ENCODE measurements around the gene ZCCHC24. TPM values are rescaled to one million over a fixed set of nuclear protein-coding genes. Genes with fewer than 3 reads are reported as not detected.

Gene ZCCHC24
- total RNA-seq, 4 donors from 2014 or later, result 100 to 156 (median 120) TPM

DNA sequence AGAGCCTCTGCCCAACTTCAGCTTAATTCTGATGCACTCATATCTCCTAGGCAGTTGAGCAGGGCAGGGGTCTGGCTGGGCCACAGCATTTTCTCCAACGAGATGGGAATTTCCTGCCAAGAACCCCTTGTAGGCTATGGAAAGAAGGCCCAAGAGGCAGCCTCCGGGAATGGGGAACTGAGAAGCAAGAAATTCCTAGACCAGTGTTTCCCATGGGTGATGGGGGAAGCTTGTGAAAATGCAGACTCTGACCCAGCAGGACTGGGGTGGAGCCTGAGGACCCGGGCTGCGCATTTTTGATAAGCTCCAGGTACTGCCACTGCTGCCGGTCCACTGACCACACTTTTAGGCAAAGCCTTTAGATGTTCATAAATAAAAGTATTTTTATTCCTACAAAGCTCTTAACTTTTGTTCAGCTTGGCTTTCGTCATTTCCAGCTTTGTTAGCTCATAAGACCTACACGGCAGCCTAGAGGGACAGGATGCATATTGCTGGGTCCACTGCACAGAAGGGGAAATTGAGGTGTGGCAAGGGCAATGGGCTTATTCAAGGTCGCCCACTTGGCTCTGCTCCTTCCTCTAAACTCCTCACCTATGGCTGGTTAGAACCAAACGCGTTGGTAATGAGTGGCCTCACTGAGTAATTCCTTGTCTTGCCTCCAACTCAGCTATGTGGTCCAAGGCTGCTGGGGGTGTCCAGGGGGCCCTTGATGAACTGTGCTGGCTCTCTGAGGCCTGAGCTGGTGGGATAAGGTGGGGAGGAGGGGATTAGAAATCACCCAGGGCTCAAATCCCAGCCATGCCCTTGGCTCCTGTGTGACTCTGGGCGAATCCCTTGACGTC lies 29.5 kb downstream of the ZCCHC24 start:
- peaks cover 0 to 43% (median 0%) of the 10 kb centered on the region in 4 donors for H3K4me1 ChIP-seq
- DNase-seq (ENCODE audit: extremely low spot score), result no peak
- no peaks in the 10 kb centered on the region for H3K9me3 ChIP-seq
- H3K4me3 ChIP-seq, result no peak overlapping the region
- WGBS, result 74% methylated on average over 12 of the region's 12 CpGs
- TF ChIP-seq EP300 (IDR thresholded peaks at IDR 0.05) (no peak), POLR2A (IDR thresholded peaks at IDR 0.05; ENCODE audit: low read depth) (no peak)
- TF ChIP-seq, protein P1, sequence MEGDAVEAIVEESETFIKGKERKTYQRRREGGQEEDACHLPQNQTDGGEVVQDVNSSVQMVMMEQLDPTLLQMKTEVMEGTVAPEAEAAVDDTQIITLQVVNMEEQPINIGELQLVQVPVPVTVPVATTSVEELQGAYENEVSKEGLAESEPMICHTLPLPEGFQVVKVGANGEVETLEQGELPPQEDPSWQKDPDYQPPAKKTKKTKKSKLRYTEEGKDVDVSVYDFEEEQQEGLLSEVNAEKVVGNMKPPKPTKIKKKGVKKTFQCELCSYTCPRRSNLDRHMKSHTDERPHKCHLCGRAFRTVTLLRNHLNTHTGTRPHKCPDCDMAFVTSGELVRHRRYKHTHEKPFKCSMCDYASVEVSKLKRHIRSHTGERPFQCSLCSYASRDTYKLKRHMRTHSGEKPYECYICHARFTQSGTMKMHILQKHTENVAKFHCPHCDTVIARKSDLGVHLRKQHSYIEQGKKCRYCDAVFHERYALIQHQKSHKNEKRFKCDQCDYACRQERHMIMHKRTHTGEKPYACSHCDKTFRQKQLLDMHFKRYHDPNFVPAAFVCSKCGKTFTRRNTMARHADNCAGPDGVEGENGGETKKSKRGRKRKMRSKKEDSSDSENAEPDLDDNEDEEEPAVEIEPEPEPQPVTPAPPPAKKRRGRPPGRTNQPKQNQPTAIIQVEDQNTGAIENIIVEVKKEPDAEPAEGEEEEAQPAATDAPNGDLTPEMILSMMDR (IDR thresholded peaks at IDR 0.05), result no peak
- intact Hi-C loops (cut with DNase I), result no loop called here
- peak overlapping the region in 3 of 4 donors; percentile 20 to 41 (median 39) for H3K27ac ChIP-seq (replicated peaks in 1 of 4)
- no peaks in the 10 kb centered on the region for H3K27me3 ChIP-seq
- peaks cover 0 to 65% (median 34%) of the 10 kb centered on the region in 4 donors for H3K36me3 ChIP-seq

GRCh38 chr10:79414714-79415113 lies 30.7 kb downstream of the ZCCHC24 start:
- Histone ChIP-seq H3K4me3 (no peak overlapping the region), H3K27ac (replicated peaks in 1 of 4) (peak overlapping the region in 2 of 4 donors; percentile 20 to 35), H3K4me1 (peaks cover 0 to 31% (median 0%) of the 10 kb centered on the region in 4 donors), H3K9me3 (no peaks in the 10 kb centered on the region), H3K36me3 (peaks cover 0 to 60% (median 34%) of the 10 kb centered on the region in 4 donors), H3K27me3 (no peaks in the 10 kb centered on the region)
- intact Hi-C loops (cut with DNase I), result no loop called here
- DNase-seq (ENCODE audit: extremely low spot score), result no peak
- TF ChIP-seq, protein P1 (IDR thresholded peaks at IDR 0.05), result no peak
- TF ChIP-seq POLR2A (IDR thresholded peaks at IDR 0.05; ENCODE audit: low read depth), result no peak
- no peak for TF ChIP-seq POLR2AphosphoS5 (IDR thresholded peaks at IDR 0.05)
- no peak for TF ChIP-seq EP300 (IDR thresholded peaks at IDR 0.05)
- 95% methylated on average over 3 of the region's 3 CpGs for WGBS

DNA sequence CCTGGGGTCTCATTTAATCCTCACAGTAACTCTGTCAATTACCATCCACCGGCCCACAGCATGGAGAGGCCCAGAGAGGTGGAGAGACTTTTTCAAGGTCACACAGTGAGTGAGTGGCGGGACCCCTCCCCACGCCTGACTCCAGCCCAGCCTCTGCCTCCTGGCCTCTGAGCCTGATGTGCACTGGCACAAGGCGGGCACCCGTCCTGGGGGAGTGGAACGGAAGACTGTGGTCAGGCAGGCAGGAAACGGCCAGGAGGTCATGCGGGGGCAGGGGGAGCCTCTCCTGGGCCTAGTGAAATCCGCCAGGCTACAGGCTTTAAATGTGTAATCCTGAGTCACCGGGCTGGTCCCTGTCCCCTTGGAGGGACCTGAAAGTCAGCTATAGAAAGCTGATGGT lies 32.2 kb downstream of the ZCCHC24 start:
- TF ChIP-seq POLR2A (IDR thresholded peaks at IDR 0.05; ENCODE audit: low read depth), result no peak
- no peak for TF ChIP-seq POLR2AphosphoS5 (IDR thresholded peaks at IDR 0.05)
- no peak for TF ChIP-seq EP300 (IDR thresholded peaks at IDR 0.05)
- TF ChIP-seq, protein P1 (IDR thresholded peaks at IDR 0.05), result no peak
- WGBS, result 73% methylated on average over 10 of the region's 10 CpGs
- Histone ChIP-seq H3K4me3 (no peak overlapping the region), H3K27ac (replicated peaks in 1 of 4) (peak overlapping the region in 2 of 4 donors; percentile 4 to 37), H3K4me1 (peaks cover 0 to 18% (median 0%) of the 10 kb centered on the region in 4 donors), H3K9me3 (no peaks in the 10 kb centered on the region), H3K27me3 (no peaks in the 10 kb centered on the region), H3K36me3 (peaks cover 0 to 45% (median 21%) of the 10 kb centered on the region in 4 donors)
- DNase-seq (ENCODE audit: extremely low spot score), result no peak
- intact Hi-C loops (cut with DNase I), result no loop called here

- WGBS, result 88% methylated on average over 10 of the region's 11 CpGs
- DNase-seq (ENCODE audit: extremely low spot score), result no peak
- no peaks in the 10 kb centered on the region for H3K9me3 ChIP-seq
- H3K36me3 ChIP-seq, result peaks cover 0 to 39% (median 14%) of the 10 kb centered on the region in 4 donors
- intact Hi-C loops (cut with DNase I), result no loop called here
- TF ChIP-seq EP300 (IDR thresholded peaks at IDR 0.05) (no peak), POLR2A (IDR thresholded peaks at IDR 0.05; ENCODE audit: low read depth) (no peak), POLR2AphosphoS5 (IDR thresholded peaks at IDR 0.05) (no peak)
- TF ChIP-seq, protein P1 (IDR thresholded peaks at IDR 0.05), result no peak
- peaks cover 0 to 13% (median 0%) of the 10 kb centered on the region in 4 donors for H3K4me1 ChIP-seq
- H3K27me3 ChIP-seq, result no peaks in the 10 kb centered on the region
- no peak overlapping the region for H3K4me3 ChIP-seq
- no peak overlapping the region for H3K27ac ChIP-seq (replicated peaks in 1 of 4)
Measured at GRCh38 chr10:79412516-79412915, 32.9 kb downstream of the ZCCHC24 start.

All from esophagus muscularis mucosa (tissue), 4 donors.